Thyroid gland (tissue), 4 donors: ENCODE measurements around the gene BTNL3.

Experiments used
- POLR2A ChIP-seq, 2 donors: fragments of 450-650 bp; IDR thresholded peaks; one replicate each; pipeline ENCODE4 v1.6.1; 2017; ENCODE audit warnings: antibody characterized with exemption in 2 of 2, mild to moderate bottlenecking in 2 of 2, moderate library complexity in 1 of 2
- TF ChIP-seq, protein P1 (sequence below), 6 experiments: fragments of 200-600 bp in 3 of 6; fragments of 450-650 bp in 3 of 6; sonication (generic) in 3 of 6; IDR thresholded peaks; one replicate each; pipeline ENCODE4 v1.5.1; 2016 to 2019; ENCODE audit warnings: antibody characterized with exemption in 6 of 6, mild to moderate bottlenecking in 2 of 6, inconsistent platforms in 1 of 6, moderate library complexity in 1 of 6

DNA sequence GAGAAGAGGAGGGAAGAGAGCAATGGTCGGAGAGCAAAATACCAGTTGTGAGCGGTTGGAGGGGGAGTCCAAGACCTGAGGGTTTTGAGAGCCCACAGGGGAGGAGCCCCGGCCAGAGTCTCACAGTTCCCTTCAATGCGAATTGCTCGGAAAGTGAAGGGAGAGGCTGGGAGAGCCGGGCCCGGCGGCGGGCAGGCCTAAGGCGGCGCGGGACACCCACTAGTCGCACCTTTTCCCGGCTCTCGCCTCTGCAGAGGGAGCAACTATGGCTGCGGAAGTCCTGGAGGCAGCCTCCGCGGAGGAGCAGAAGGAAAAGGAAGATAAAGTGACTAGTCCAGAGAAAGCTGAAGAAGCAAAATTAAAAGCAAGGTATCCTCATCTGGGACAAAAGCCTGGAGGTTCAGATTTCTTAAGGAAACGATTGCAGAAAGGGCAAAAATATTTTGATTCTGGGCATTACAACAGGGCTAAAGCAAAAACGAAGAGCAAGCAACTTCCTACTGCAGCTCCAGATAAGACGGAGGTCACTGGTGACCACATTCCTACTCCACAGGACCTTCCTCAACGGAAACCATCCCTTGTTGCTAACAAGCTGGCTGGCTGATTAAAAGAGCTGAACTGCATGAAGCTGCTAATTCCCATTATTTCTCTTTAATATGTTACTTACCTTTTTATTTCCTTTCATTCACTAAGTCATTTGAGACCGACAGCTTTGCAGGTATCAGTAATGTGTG lies 6.5 kb upstream of the BTNL3 start:
- TF ChIP-seq, protein P1, sequence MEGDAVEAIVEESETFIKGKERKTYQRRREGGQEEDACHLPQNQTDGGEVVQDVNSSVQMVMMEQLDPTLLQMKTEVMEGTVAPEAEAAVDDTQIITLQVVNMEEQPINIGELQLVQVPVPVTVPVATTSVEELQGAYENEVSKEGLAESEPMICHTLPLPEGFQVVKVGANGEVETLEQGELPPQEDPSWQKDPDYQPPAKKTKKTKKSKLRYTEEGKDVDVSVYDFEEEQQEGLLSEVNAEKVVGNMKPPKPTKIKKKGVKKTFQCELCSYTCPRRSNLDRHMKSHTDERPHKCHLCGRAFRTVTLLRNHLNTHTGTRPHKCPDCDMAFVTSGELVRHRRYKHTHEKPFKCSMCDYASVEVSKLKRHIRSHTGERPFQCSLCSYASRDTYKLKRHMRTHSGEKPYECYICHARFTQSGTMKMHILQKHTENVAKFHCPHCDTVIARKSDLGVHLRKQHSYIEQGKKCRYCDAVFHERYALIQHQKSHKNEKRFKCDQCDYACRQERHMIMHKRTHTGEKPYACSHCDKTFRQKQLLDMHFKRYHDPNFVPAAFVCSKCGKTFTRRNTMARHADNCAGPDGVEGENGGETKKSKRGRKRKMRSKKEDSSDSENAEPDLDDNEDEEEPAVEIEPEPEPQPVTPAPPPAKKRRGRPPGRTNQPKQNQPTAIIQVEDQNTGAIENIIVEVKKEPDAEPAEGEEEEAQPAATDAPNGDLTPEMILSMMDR (IDR thresholded peaks at IDR 0.05), result no peak
- no peak for TF ChIP-seq POLR2A (IDR thresholded peaks at IDR 0.05)
